Epidermal melanocyte (primary cell): ENCODE results near the gene FOXL1.

Source experiments
- DNase-seq: peaks from one replicate; pipeline ENCODE4 v3.0.0; 2011; ENCODE audit warnings: low spot score; ENCODE audit not compliant: insufficient read length

Gene FOXL1

GRCh38 chr16:86631444-86631843 is 53.1 kb downstream of the FOXL1 start:
- DNase-seq: no peak
